Measurements from ENCODE around the gene SYNPR. TPM values are rescaled to one million over a fixed set of nuclear protein-coding genes. Genes with fewer than 3 reads are reported as not detected.

SYNPR gene
- polyA plus RNA-seq, 1 donor from 2014 or later, result 2.0 TPM

DNA sequence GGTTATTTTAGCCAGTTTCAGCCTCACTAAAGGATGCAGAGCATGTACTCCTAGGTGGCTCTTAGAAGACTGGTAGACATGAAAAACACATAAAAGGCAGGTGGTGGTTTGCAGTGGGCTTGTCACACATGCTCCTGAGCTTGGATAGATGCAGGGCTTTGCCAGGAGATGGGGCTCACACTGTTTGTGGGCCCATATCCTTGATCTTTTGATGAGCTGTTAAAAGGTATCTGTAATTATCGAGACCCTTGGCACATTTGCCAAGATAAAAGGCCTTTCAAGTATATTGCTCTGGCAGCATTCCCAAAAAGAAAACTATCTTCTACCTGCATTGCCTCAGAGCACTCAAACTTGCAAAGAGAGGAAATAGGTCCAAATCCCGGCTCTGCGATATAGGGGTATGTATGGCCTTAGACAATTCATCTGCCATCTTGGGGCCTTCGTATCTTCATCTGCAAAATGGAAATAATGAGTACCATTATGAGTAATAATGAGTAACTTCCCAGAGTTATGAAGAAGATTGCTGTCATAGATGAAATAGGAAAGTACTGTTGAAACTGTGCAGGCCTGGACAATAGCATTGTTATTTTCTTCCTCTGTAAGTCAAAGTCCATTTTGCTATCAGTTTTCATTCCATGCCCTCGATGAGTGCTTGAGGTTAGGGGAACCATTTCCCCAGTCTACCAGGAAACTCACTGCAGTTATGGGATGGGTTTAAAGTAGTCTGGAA lies 172.7 kb downstream of the SYNPR start:
- Histone ChIP-seq H3K79me2 (replicated peaks; ENCODE audit: insufficient read depth, low read length) (no peaks in the 10 kb centered on the region), H3K9ac (ENCODE audit: low read length) (no peak overlapping the region), H3K27me3 (ENCODE audit: insufficient read depth, low read depth, low read length) (no peaks in the 10 kb centered on the region), H3K4me3 (ENCODE audit: low read length) (no peak overlapping the region), H3F3A (ENCODE audit: insufficient read depth, low read length, poor library complexity, severe bottlenecking) (no peaks in the 10 kb centered on the region), H3K9me3 (ENCODE audit: low read length) (no peaks in the 10 kb centered on the region), H3K9me2 (ENCODE audit: insufficient read depth, low read length) (no peaks in the 10 kb centered on the region), H3K4me2 (ENCODE audit: low read length) (no peak overlapping the region), H4K20me1 (ENCODE audit: insufficient read depth) (no peaks in the 10 kb centered on the region), H3K27ac (ENCODE audit: low read length) (no peak overlapping the region), H3K36me3 (ENCODE audit: insufficient read depth, low read length) (no peaks in the 10 kb centered on the region), H2AFZ (ENCODE audit: low read depth, low read length) (no peak overlapping the region)
- TF ChIP-seq TAF1 (IDR thresholded peaks at IDR 0.05; ENCODE audit: low read depth), result no peak
- TF ChIP-seq, protein P1, sequence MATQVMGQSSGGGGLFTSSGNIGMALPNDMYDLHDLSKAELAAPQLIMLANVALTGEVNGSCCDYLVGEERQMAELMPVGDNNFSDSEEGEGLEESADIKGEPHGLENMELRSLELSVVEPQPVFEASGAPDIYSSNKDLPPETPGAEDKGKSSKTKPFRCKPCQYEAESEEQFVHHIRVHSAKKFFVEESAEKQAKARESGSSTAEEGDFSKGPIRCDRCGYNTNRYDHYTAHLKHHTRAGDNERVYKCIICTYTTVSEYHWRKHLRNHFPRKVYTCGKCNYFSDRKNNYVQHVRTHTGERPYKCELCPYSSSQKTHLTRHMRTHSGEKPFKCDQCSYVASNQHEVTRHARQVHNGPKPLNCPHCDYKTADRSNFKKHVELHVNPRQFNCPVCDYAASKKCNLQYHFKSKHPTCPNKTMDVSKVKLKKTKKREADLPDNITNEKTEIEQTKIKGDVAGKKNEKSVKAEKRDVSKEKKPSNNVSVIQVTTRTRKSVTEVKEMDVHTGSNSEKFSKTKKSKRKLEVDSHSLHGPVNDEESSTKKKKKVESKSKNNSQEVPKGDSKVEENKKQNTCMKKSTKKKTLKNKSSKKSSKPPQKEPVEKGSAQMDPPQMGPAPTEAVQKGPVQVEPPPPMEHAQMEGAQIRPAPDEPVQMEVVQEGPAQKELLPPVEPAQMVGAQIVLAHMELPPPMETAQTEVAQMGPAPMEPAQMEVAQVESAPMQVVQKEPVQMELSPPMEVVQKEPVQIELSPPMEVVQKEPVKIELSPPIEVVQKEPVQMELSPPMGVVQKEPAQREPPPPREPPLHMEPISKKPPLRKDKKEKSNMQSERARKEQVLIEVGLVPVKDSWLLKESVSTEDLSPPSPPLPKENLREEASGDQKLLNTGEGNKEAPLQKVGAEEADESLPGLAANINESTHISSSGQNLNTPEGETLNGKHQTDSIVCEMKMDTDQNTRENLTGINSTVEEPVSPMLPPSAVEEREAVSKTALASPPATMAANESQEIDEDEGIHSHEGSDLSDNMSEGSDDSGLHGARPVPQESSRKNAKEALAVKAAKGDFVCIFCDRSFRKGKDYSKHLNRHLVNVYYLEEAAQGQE (IDR thresholded peaks at IDR 0.05; ENCODE audit: borderline replicate concordance), result no peak
- no peak for TF ChIP-seq EZH2 (IDR thresholded peaks at IDR 0.05; ENCODE audit: borderline replicate concordance, insufficient read depth, low read length, poor library complexity, severe bottlenecking)
- no peak for TF ChIP-seq SMC3 (conservative IDR thresholded peaks at IDR 0.05; ENCODE audit: poor library complexity)
- TF ChIP-seq EP300 (conservative IDR thresholded peaks at IDR 0.05; ENCODE audit: poor library complexity, severe bottlenecking), result no peak
- TF ChIP-seq MXI1 (conservative IDR thresholded peaks at IDR 0.05; ENCODE audit: poor library complexity, severe bottlenecking), result no peak
- TF ChIP-seq POLR2AphosphoS5 (IDR thresholded peaks at IDR 0.05), result no peak
- TF ChIP-seq RAD21 (conservative IDR thresholded peaks at IDR 0.05), result no peak
- TF ChIP-seq, protein P2, sequence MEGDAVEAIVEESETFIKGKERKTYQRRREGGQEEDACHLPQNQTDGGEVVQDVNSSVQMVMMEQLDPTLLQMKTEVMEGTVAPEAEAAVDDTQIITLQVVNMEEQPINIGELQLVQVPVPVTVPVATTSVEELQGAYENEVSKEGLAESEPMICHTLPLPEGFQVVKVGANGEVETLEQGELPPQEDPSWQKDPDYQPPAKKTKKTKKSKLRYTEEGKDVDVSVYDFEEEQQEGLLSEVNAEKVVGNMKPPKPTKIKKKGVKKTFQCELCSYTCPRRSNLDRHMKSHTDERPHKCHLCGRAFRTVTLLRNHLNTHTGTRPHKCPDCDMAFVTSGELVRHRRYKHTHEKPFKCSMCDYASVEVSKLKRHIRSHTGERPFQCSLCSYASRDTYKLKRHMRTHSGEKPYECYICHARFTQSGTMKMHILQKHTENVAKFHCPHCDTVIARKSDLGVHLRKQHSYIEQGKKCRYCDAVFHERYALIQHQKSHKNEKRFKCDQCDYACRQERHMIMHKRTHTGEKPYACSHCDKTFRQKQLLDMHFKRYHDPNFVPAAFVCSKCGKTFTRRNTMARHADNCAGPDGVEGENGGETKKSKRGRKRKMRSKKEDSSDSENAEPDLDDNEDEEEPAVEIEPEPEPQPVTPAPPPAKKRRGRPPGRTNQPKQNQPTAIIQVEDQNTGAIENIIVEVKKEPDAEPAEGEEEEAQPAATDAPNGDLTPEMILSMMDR (IDR thresholded peaks at IDR 0.05; ENCODE audit: poor library complexity, severe bottlenecking), result no peak

DNA sequence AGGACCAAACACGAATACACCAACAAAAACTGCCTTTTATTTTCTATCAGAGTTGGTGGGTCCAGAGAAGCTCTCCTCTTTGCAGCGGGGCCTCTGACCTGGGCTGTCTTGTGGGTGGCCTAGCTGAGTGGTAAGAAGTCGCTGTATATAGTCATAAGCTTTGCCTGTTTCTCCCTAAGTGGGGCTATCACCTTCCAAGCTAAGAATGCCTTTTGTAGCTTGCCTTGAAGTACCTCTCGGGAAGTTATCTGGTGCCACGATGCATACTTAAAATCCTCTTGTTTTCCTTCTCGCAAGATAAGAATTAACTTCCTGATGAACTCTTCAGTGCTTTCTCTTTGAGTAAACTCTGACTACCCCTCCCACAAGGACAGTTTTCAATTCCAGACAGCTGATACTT lies 178.8 kb downstream of the SYNPR start:
- no peaks in the 10 kb centered on the region for H4K20me1 ChIP-seq (ENCODE audit: insufficient read depth)
- H3K9ac ChIP-seq (ENCODE audit: low read length), result no peak overlapping the region
- no peak overlapping the region for H3K27ac ChIP-seq (ENCODE audit: low read length)
- no peaks in the 10 kb centered on the region for H3K27me3 ChIP-seq (ENCODE audit: insufficient read depth, low read depth, low read length)
- no peaks in the 10 kb centered on the region for H3K79me2 ChIP-seq (replicated peaks; ENCODE audit: insufficient read depth, low read length)
- no peak overlapping the region for H3K4me3 ChIP-seq (ENCODE audit: low read length)
- no peaks in the 10 kb centered on the region for H3K9me2 ChIP-seq (ENCODE audit: insufficient read depth, low read length)
- TF ChIP-seq, protein P1 (IDR thresholded peaks at IDR 0.05; ENCODE audit: borderline replicate concordance), result no peak
- no peak for TF ChIP-seq POLR2AphosphoS5 (IDR thresholded peaks at IDR 0.05)
- no peak for TF ChIP-seq SMC3 (conservative IDR thresholded peaks at IDR 0.05; ENCODE audit: poor library complexity)
- TF ChIP-seq RAD21 (conservative IDR thresholded peaks at IDR 0.05), result no peak
- TF ChIP-seq, protein P2 (IDR thresholded peaks at IDR 0.05; ENCODE audit: poor library complexity, severe bottlenecking), result no peak
- TF ChIP-seq MXI1 (conservative IDR thresholded peaks at IDR 0.05; ENCODE audit: poor library complexity, severe bottlenecking), result no peak
- TF ChIP-seq EZH2 (IDR thresholded peaks at IDR 0.05; ENCODE audit: borderline replicate concordance, insufficient read depth, low read length, poor library complexity, severe bottlenecking), result no peak
- no peak for TF ChIP-seq TAF1 (IDR thresholded peaks at IDR 0.05; ENCODE audit: low read depth)
- TF ChIP-seq EP300 (conservative IDR thresholded peaks at IDR 0.05; ENCODE audit: poor library complexity, severe bottlenecking), result no peak
- no peaks in the 10 kb centered on the region for H3K36me3 ChIP-seq (ENCODE audit: insufficient read depth, low read length)
- H3K4me2 ChIP-seq (ENCODE audit: low read length), result no peak overlapping the region
- no peaks in the 10 kb centered on the region for H3F3A ChIP-seq (ENCODE audit: insufficient read depth, low read length, poor library complexity, severe bottlenecking)
- H3K9me3 ChIP-seq (ENCODE audit: low read length), result no peaks in the 10 kb centered on the region
- H2AFZ ChIP-seq (ENCODE audit: low read depth, low read length), result no peak overlapping the region
